ENCODE data around the gene SLC20A1.

SLC20A1 gene

GRCh38 chr2:112709703-112710102 is 64.0 kb downstream of the SLC20A1 start:
- DNase-seq (ENCODE audit: low read depth, low spot score) = no peak

GRCh38 chr2:112710956-112711750 is 65.4 kb downstream of the SLC20A1 start:
- DNase-seq (ENCODE audit: low read depth, low spot score) = no peak

- no peak for DNase-seq (ENCODE audit: low read depth, low spot score)
Observed at GRCh38 chr2:112712465-112712864, 66.7 kb downstream of the SLC20A1 start.

- no peak for DNase-seq (ENCODE audit: low read depth, low spot score)
Observed at GRCh38 chr2:112712903-112713584, 67.3 kb downstream of the SLC20A1 start.
